SK-N-SH (cell line): Measurements from ENCODE around the gene EEIG1. TPM values are rescaled to one million over a fixed set of nuclear protein-coding genes. Genes with fewer than 3 reads are reported as not detected.

Source experiments
- CTCF ChIA-PET: fragments of 300-600, 350-600 bp; formaldehyde crosslinking; extraction: SDS; loops from one replicate; lab custom pipeline; 2021; lab: Yijun Ruan, JAX
- POLR2A ChIA-PET: fragments of 350-600 bp; sonication (Branson Sonifier 250); formaldehyde crosslinking; extraction: SDS; loops from one replicate; lab custom pipeline; 2020; ENCODE audit warnings: antibody characterized with exemption, inconsistent platforms; lab: Yijun Ruan, JAX
- DNase-seq: peaks from one replicate; pipeline ENCODE4 v3.0.0; 2012
- H2AFZ ChIP-seq: fragments of 200-600 bp; sonication (generic); 2 replicates; pipeline ENCODE4 v1.8.1; 2016; ENCODE audit warnings: antibody characterized with exemption, mild to moderate bottlenecking, low read depth
- H3F3A ChIP-seq: fragments of 200-600 bp; sonication (generic); replicated peaks from 2 replicates; pipeline ENCODE3; 2016; ENCODE audit warnings: antibody characterized with exemption, mild to moderate bottlenecking; ENCODE audit not compliant: insufficient read depth
- H3K27ac ChIP-seq, 2 experiments: fragments of 200-500 bp in 1 of 2; fragments of 200-600 bp in 1 of 2; sonication (Bioruptor generic) in 1 of 2; sonication (generic), shearing (Covaris generic) in 1 of 2; 2 replicates each; pipeline versions ENCODE4 v1.5.1 to v1.6.1; 2014 to 2016; ENCODE audit warnings: low read depth in 2 of 2, inconsistent platforms in 1 of 2, low read length in 1 of 2, mild to moderate bottlenecking in 1 of 2, mixed read lengths in 1 of 2
- H3K27me3 ChIP-seq: fragments of 200-600 bp; sonication (generic), shearing (Covaris generic); 2 replicates; pipeline ENCODE4 v1.6.1; 2016; ENCODE audit warnings: mixed run types; ENCODE audit not compliant: insufficient read depth
- H3K36me3 ChIP-seq, 2 experiments: fragments of 200-500 bp in 1 of 2; fragments of 200-600 bp in 1 of 2; sonication (Bioruptor generic) in 1 of 2; sonication (generic) in 1 of 2; replicated peaks in 1 of 2; 2 replicates each; pipeline versions ENCODE3 to v1.5.1; 2014 to 2016; ENCODE audit warnings: low read length in 1 of 2, mild to moderate bottlenecking in 1 of 2; ENCODE audit not compliant: insufficient read depth in 2 of 2, control insufficient read depth in 1 of 2
- H3K4me1 ChIP-seq, 2 experiments: fragments of 200-500 bp in 1 of 2; fragments of 200-600 bp in 1 of 2; sonication (Bioruptor generic) in 1 of 2; sonication (generic), shearing (Covaris generic) in 1 of 2; 2 replicates each; pipeline versions ENCODE4 v1.5.1 to v1.6.1; 2014 to 2016; ENCODE audit warnings: low read depth in 1 of 2, low read length in 1 of 2, mixed run types in 1 of 2; ENCODE audit not compliant: insufficient read depth in 2 of 2, control insufficient read depth in 1 of 2
- H3K4me2 ChIP-seq: fragments of 200-600 bp; sonication (generic), shearing (Covaris generic); 2 replicates; pipeline ENCODE4 v1.6.1; 2017; ENCODE audit warnings: mixed run types
- H3K4me3 ChIP-seq, 2 experiments: fragments of 200-500 bp in 1 of 2; fragments of 200-600 bp in 1 of 2; sonication (Bioruptor generic) in 1 of 2; sonication (generic), shearing (Covaris generic) in 1 of 2; 2 replicates each; pipeline versions ENCODE4 v1.5.1 to v1.8.1; 2014 to 2016; ENCODE audit warnings: low read depth in 2 of 2, inconsistent platforms in 1 of 2, low read length in 1 of 2, mild to moderate bottlenecking in 1 of 2, mixed read lengths in 1 of 2, moderate library complexity in 1 of 2
- H3K79me2 ChIP-seq: fragments of 200-600 bp; sonication (generic); 2 replicates; pipeline ENCODE4 v1.8.1; 2017; ENCODE audit warnings: mild to moderate bottlenecking; ENCODE audit not compliant: insufficient read depth
- H3K9ac ChIP-seq: fragments of 200-600 bp; sonication (generic); 2 replicates; pipeline ENCODE4 v1.6.1; 2017; ENCODE audit warnings: mixed run types
- H3K9me2 ChIP-seq: fragments of 200-600 bp; sonication (generic); 2 replicates; pipeline ENCODE4 v1.6.1; 2017; ENCODE audit warnings: mixed run types
- H3K9me3 ChIP-seq: fragments of 200-600 bp; sonication (generic); 2 replicates; pipeline ENCODE4 v1.6.1; 2017; ENCODE audit warnings: mixed run types, mild to moderate bottlenecking, moderate library complexity
- H4K20me1 ChIP-seq: fragments of 200-600 bp; sonication (generic); 2 replicates; pipeline ENCODE4 v1.6.1; 2017; ENCODE audit warnings: mild to moderate bottlenecking, mixed run types; ENCODE audit not compliant: insufficient read depth
- CHD2 ChIP-seq: fragments of 150-350 bp; IDR thresholded peaks from 2 replicates; pipeline ENCODE4 v1.6.1; 2018; ENCODE audit warnings: low read length; ENCODE audit not compliant: partially characterized antibody
- ELF1 ChIP-seq: IDR thresholded peaks from 2 replicates; pipeline ENCODE4 v1.4.0; 2012
- EP300 ChIP-seq, 2 experiments: IDR thresholded peaks; 2 replicates each; pipeline versions ENCODE4 v1.4.0 to v1.6.1; 2012; ENCODE audit warnings: borderline replicate concordance in 1 of 2, low read depth in 1 of 2, low read length in 1 of 2
- FOSL2 ChIP-seq: IDR thresholded peaks from 2 replicates; pipeline ENCODE4 v1.4.0; 2012; ENCODE audit warnings: low read depth, mild to moderate bottlenecking, moderate library complexity, borderline replicate concordance
- FOXJ3 ChIP-seq: sonication (generic); formaldehyde crosslinking; IDR thresholded peaks from 2 replicates; pipeline ENCODE4 v1.5.1; 2020; ENCODE audit warnings: mild to moderate bottlenecking, missing genetic modification reagents
- GABPA ChIP-seq: IDR thresholded peaks from 2 replicates; pipeline ENCODE4 v1.4.0; 2012; ENCODE audit warnings: low read depth, mild to moderate bottlenecking
- GATA2 ChIP-seq: sonication (generic); formaldehyde crosslinking; IDR thresholded peaks from 2 replicates; pipeline ENCODE4 v1.5.0; 2020; ENCODE audit warnings: mild to moderate bottlenecking, missing genetic modification reagents
- IRF3 ChIP-seq: fragments of 150-350 bp; IDR thresholded peaks from 2 replicates; pipeline ENCODE4 v1.6.1; 2016; ENCODE audit warnings: mild to moderate bottlenecking, low read depth, low read length
- JUND ChIP-seq: IDR thresholded peaks from 2 replicates; pipeline ENCODE4 v1.4.0; 2012
- MAX ChIP-seq: IDR thresholded peaks from 2 replicates; pipeline ENCODE4 v1.4.0; 2012; ENCODE audit warnings: low read depth
- MXI1 ChIP-seq: IDR thresholded peaks from 2 replicates; pipeline ENCODE4 v1.6.1; 2012; ENCODE audit warnings: mild to moderate bottlenecking, low read depth, low read length, improper control_type of control experiment
- NFIC ChIP-seq: IDR thresholded peaks from 2 replicates; pipeline ENCODE4 v1.4.0; 2012; ENCODE audit warnings: borderline replicate concordance
- RAD21 ChIP-seq: IDR thresholded peaks from 2 replicates; pipeline ENCODE4 v1.6.1; 2012; ENCODE audit warnings: mild to moderate bottlenecking, low read length
- RCOR1 ChIP-seq: fragments of 150-350 bp; IDR thresholded peaks from 2 replicates; pipeline ENCODE4 v1.6.1; 2017; ENCODE audit warnings: antibody characterized with exemption, low read length
- SIN3A ChIP-seq: IDR thresholded peaks from 2 replicates; pipeline ENCODE4 v1.6.1; 2012; ENCODE audit warnings: low read depth, mild to moderate bottlenecking, low read length, moderate library complexity, borderline replicate concordance
- SMC3 ChIP-seq: IDR thresholded peaks from 2 replicates; pipeline ENCODE4 v1.6.1; 2012; ENCODE audit warnings: low read depth, low read length, improper control_type of control experiment
- TAF1 ChIP-seq: IDR thresholded peaks from 2 replicates; pipeline ENCODE4 v1.6.1; 2012; ENCODE audit warnings: low read depth, mild to moderate bottlenecking, low read length, moderate library complexity, borderline replicate concordance
- TCF12 ChIP-seq: IDR thresholded peaks from 2 replicates; pipeline ENCODE4 v1.4.0; 2012
- TEAD4 ChIP-seq: IDR thresholded peaks from 2 replicates; pipeline ENCODE4 v1.4.0; 2012; ENCODE audit warnings: mild to moderate bottlenecking, borderline replicate concordance; ENCODE audit not compliant: insufficient read depth
- YY1 ChIP-seq: IDR thresholded peaks from 2 replicates; pipeline ENCODE4 v1.4.0; 2012; ENCODE audit warnings: low read depth, mild to moderate bottlenecking
- WGBS: methylation state at CpG from one replicate; pipeline ENCODE4 v1.1.6; 2017; ENCODE audit warnings: low lambda C conversion rate; 5-methylcytosine and 5-hydroxymethylcytosine counted together
- polyA plus RNA-seq, 3 experiments: library from polyadenylated mRNA; depleted of rRNA; stranded (reverse); fragments of >200 nt; gene quantifications; 2 replicates each; pipeline ENCODE4 v1.2.3, GENCODE V29; 2012

Gene EEIG1
- polyA plus RNA-seq, 1 of the 3 experiments (the other 2 are of a cell fraction) = 26.2 TPM

GRCh38 chr9:127987103-127987614 lies 6.4 kb upstream of the EEIG1 start:
- Histone ChIP-seq H3F3A (no peaks in the 10 kb centered on the region), H2AFZ (no peak overlapping the region), H3K4me3 (no peak overlapping the region), H3K27me3 (no peaks in the 10 kb centered on the region), H3K9me2 (no peaks in the 10 kb centered on the region), H3K4me2 (no peak overlapping the region), H3K36me3 (no peaks in the 10 kb centered on the region), H3K9ac (no peak overlapping the region), H3K9me3 (no peaks in the 10 kb centered on the region), H3K79me2 (no peaks in the 10 kb centered on the region), H3K27ac (no peak overlapping the region), H3K4me1 (peaks cover 0 to 4% of the 10 kb centered on the region in 2 experiments; a peak in 1 of 4 replicates), H4K20me1 (no peaks in the 10 kb centered on the region)
- DNase-seq = no peak
- TF ChIP-seq MAX = 0 out of 2 replicates have a peak, but pooled peaks have one; percentile 35
- peak; percentile 68 for TF ChIP-seq TCF12
- peak; percentile 65 for TF ChIP-seq NFIC
- TF ChIP-seq SIN3A = no peak
- TF ChIP-seq FOSL2 = peak; percentile 78; the same call in 1 of the 2 replicates
- ChIA-PET CTCF (no interaction called here), POLR2A (no interaction called here)
- WGBS = 43% methylated on average over 9 of the region's 9 CpGs

- peaks cover 0 to 12% of the 10 kb centered on the region in 2 experiments; a peak in 2 of 4 replicates for H3K4me1 ChIP-seq
- TF ChIP-seq EP300 (IDR thresholded peaks at IDR 0.05; ENCODE audit: borderline replicate concordance in 1 of 2, low read depth in 1 of 2, low read length in 1 of 2) (no peak), TAF1 (no peak), ELF1 (no peak), CHD2 (no peak), MXI1 (no peak), RCOR1 (no peak)
- TF ChIP-seq, all 33 proteins: peak for 0
- DNase-seq = no peak
- Histone ChIP-seq H3F3A (no peaks in the 10 kb centered on the region), H3K27ac (no peak overlapping the region), H2AFZ (no peak overlapping the region), H3K4me2 (no peak overlapping the region), H3K79me2 (peaks cover 5% of the 10 kb centered on the region), H3K9me3 (no peaks in the 10 kb centered on the region), H4K20me1 (peaks cover 2% of the 10 kb centered on the region; the same call in 1 of the 2 replicates), H3K27me3 (no peaks in the 10 kb centered on the region), H3K9ac (no peak overlapping the region), H3K9me2 (no peaks in the 10 kb centered on the region), H3K36me3 (no peaks in the 10 kb centered on the region), H3K4me3 (no peak overlapping the region)
- ChIA-PET CTCF (interaction anchor here (1.0 to 1.8 kb wide), 5 partner anchors 30 to 133 kb away, joined by 3 to 6 read pairs (median 3); no protein-coding TSS in a partner anchor), POLR2A (no interaction called here)
- WGBS = 86% methylated on average over 2 of the region's 3 CpGs
These were observed 4.2 kb upstream of the EEIG1 start for GRCh38 chr9:127985011-127985410.

GRCh38 chr9:127983847-127984289 lies 3.1 kb upstream of the EEIG1 start:
- CTCF ChIA-PET = interaction anchor here (6.2 kb wide), 1 partner anchor 41 kb away, joined by 60 read pairs; no protein-coding TSS in a partner anchor
- no peak for DNase-seq
- Histone ChIP-seq H4K20me1 (peaks cover 13% of the 10 kb centered on the region), H3F3A (no peaks in the 10 kb centered on the region), H3K79me2 (peaks cover 17% of the 10 kb centered on the region), H3K9ac (no peak overlapping the region), H3K9me2 (no peaks in the 10 kb centered on the region), H3K36me3 (no peaks in the 10 kb centered on the region)
- no peak for TF ChIP-seq SIN3A
- TF ChIP-seq IRF3 = no peak
- no peak for TF ChIP-seq SMC3
- TF ChIP-seq YY1 = no peak
- no peak for TF ChIP-seq FOXJ3
- TF ChIP-seq MXI1 = no peak
- TF ChIP-seq TEAD4 = no peak
- no peak for TF ChIP-seq GATA2 (CRISPR knock-in tag)
- TF ChIP-seq EP300 (IDR thresholded peaks at IDR 0.05; ENCODE audit: borderline replicate concordance in 1 of 2, low read depth in 1 of 2, low read length in 1 of 2) = no peak
- no peak for TF ChIP-seq GABPA
- TF ChIP-seq RCOR1 = no peak
- no peak for TF ChIP-seq TCF12
- TF ChIP-seq RAD21 = no peak
- TF ChIP-seq JUND = no peak
- TF ChIP-seq, all 33 proteins: peak for 0
- Histone ChIP-seq H3K4me1 (peaks cover 0 to 15% of the 10 kb centered on the region in 2 experiments; a peak in 2 of 4 replicates), H3K27me3 (no peaks in the 10 kb centered on the region), H3K9me3 (no peaks in the 10 kb centered on the region), H3K4me2 (no peak overlapping the region), H3K27ac (no peak overlapping the region), H2AFZ (no peak overlapping the region), H3K4me3 (no peak overlapping the region)
- POLR2A ChIA-PET = no interaction called here
- WGBS = 89% methylated on average over 6 of the region's 9 CpGs
